ENCODE data around the gene RGS5.

The RGS5 gene

GRCh38 chr1:163227126-163227525, 24.4 kb upstream of the RGS5 start:
- Histone ChIP-seq H3K4me1 (ENCODE audit: control insufficient read depth in 5 of 5, insufficient read depth in 5 of 5, low read length in 5 of 5) (no peaks in the 10 kb centered on the region), H3K36me3 (ENCODE audit: control insufficient read depth in 5 of 5, insufficient read depth in 5 of 5, low read length in 5 of 5) (no peaks in the 10 kb centered on the region), H3K9me3 (ENCODE audit: control insufficient read depth in 5 of 5, low read length in 5 of 5) (no peaks in the 10 kb centered on the region), H3K27ac (ENCODE audit: low read depth, low read length) (no peak overlapping the region), H3K4me3 (ENCODE audit: low read depth in 1 of 5, low read length in 5 of 5) (no peak overlapping the region), H3K9ac (ENCODE audit: low read length in 5 of 5) (no peak overlapping the region), H3K27me3 (ENCODE audit: control insufficient read depth in 5 of 5, insufficient read depth in 4 of 5, low read length in 5 of 5) (no peaks in the 10 kb centered on the region)

GRCh38 chr1:163213626-163214025, 10.9 kb upstream of the RGS5 start:
- H3K4me1 ChIP-seq (ENCODE audit: control insufficient read depth in 5 of 5, insufficient read depth in 5 of 5, low read length in 5 of 5): no peaks in the 10 kb centered on the region
- H3K36me3 ChIP-seq (ENCODE audit: control insufficient read depth in 5 of 5, insufficient read depth in 5 of 5, low read length in 5 of 5): no peaks in the 10 kb centered on the region
- no peaks in the 10 kb centered on the region for H3K9me3 ChIP-seq (ENCODE audit: control insufficient read depth in 5 of 5, low read length in 5 of 5)
- H3K9ac ChIP-seq (ENCODE audit: low read length in 5 of 5): no peak overlapping the region
- no peak overlapping the region for H3K4me3 ChIP-seq (ENCODE audit: low read depth in 1 of 5, low read length in 5 of 5)
- no peak overlapping the region for H3K27ac ChIP-seq (ENCODE audit: low read depth, low read length)
- no peaks in the 10 kb centered on the region for H3K27me3 ChIP-seq (ENCODE audit: control insufficient read depth in 5 of 5, insufficient read depth in 4 of 5, low read length in 5 of 5)

- Histone ChIP-seq H3K9me3 (ENCODE audit: control insufficient read depth in 5 of 5, low read length in 5 of 5) (no peaks in the 10 kb centered on the region), H3K4me1 (ENCODE audit: control insufficient read depth in 5 of 5, insufficient read depth in 5 of 5, low read length in 5 of 5) (no peaks in the 10 kb centered on the region), H3K9ac (ENCODE audit: low read length in 5 of 5) (no peak overlapping the region), H3K4me3 (ENCODE audit: low read depth in 1 of 5, low read length in 5 of 5) (no peak overlapping the region), H3K27ac (ENCODE audit: low read depth, low read length) (no peak overlapping the region), H3K27me3 (ENCODE audit: control insufficient read depth in 5 of 5, insufficient read depth in 4 of 5, low read length in 5 of 5) (no peaks in the 10 kb centered on the region), H3K36me3 (ENCODE audit: control insufficient read depth in 5 of 5, insufficient read depth in 5 of 5, low read length in 5 of 5) (no peaks in the 10 kb centered on the region)
Observed at GRCh38 chr1:163211667-163212066, 9.0 kb upstream of the RGS5 start.

- no peaks in the 10 kb centered on the region for H3K9me3 ChIP-seq (ENCODE audit: control insufficient read depth in 5 of 5, low read length in 5 of 5)
- H3K27ac ChIP-seq (ENCODE audit: low read depth, low read length): no peak overlapping the region
- H3K4me1 ChIP-seq (ENCODE audit: control insufficient read depth in 5 of 5, insufficient read depth in 5 of 5, low read length in 5 of 5): no peaks in the 10 kb centered on the region
- no peaks in the 10 kb centered on the region for H3K36me3 ChIP-seq (ENCODE audit: control insufficient read depth in 5 of 5, insufficient read depth in 5 of 5, low read length in 5 of 5)
- H3K27me3 ChIP-seq (ENCODE audit: control insufficient read depth in 5 of 5, insufficient read depth in 4 of 5, low read length in 5 of 5): no peaks in the 10 kb centered on the region
- no peak overlapping the region for H3K4me3 ChIP-seq (ENCODE audit: low read depth in 1 of 5, low read length in 5 of 5)
- no peak overlapping the region for H3K9ac ChIP-seq (ENCODE audit: low read length in 5 of 5)
Observed at GRCh38 chr1:163205513-163205912, 2.8 kb upstream of the RGS5 start.

- Histone ChIP-seq H3K9ac (ENCODE audit: low read length in 5 of 5) (no peak overlapping the region), H3K36me3 (ENCODE audit: control insufficient read depth in 5 of 5, insufficient read depth in 5 of 5, low read length in 5 of 5) (no peaks in the 10 kb centered on the region), H3K9me3 (ENCODE audit: control insufficient read depth in 5 of 5, low read length in 5 of 5) (no peaks in the 10 kb centered on the region), H3K27me3 (ENCODE audit: control insufficient read depth in 5 of 5, insufficient read depth in 4 of 5, low read length in 5 of 5) (no peaks in the 10 kb centered on the region), H3K4me3 (ENCODE audit: low read depth in 1 of 5, low read length in 5 of 5) (no peak overlapping the region), H3K27ac (ENCODE audit: low read depth, low read length) (no peak overlapping the region), H3K4me1 (ENCODE audit: control insufficient read depth in 5 of 5, insufficient read depth in 5 of 5, low read length in 5 of 5) (no peaks in the 10 kb centered on the region)
Observed at GRCh38 chr1:163203561-163203960, 845 bp upstream of the RGS5 start.

- H3K4me3 ChIP-seq (ENCODE audit: low read depth in 1 of 5, low read length in 5 of 5): peak overlapping the region in 3 of 5 donors; percentile 34 to 52 (median 41)
- H3K9me3 ChIP-seq (ENCODE audit: control insufficient read depth in 5 of 5, low read length in 5 of 5): no peaks in the 10 kb centered on the region
- H3K4me1 ChIP-seq (ENCODE audit: control insufficient read depth in 5 of 5, insufficient read depth in 5 of 5, low read length in 5 of 5): no peaks in the 10 kb centered on the region
- H3K36me3 ChIP-seq (ENCODE audit: control insufficient read depth in 5 of 5, insufficient read depth in 5 of 5, low read length in 5 of 5): no peaks in the 10 kb centered on the region
- H3K27me3 ChIP-seq (ENCODE audit: control insufficient read depth in 5 of 5, insufficient read depth in 4 of 5, low read length in 5 of 5): no peaks in the 10 kb centered on the region
- H3K9ac ChIP-seq (ENCODE audit: low read length in 5 of 5): no peak overlapping the region
- no peak overlapping the region for H3K27ac ChIP-seq (ENCODE audit: low read depth, low read length)
Observed at GRCh38 chr1:163201906-163202305, 810 bp downstream of the RGS5 start.

GRCh38 chr1:163197022-163197421, 5.7 kb downstream of the RGS5 start:
- Histone ChIP-seq H3K27ac (ENCODE audit: low read depth, low read length) (no peak overlapping the region), H3K36me3 (ENCODE audit: control insufficient read depth in 5 of 5, insufficient read depth in 5 of 5, low read length in 5 of 5) (no peaks in the 10 kb centered on the region), H3K9me3 (ENCODE audit: control insufficient read depth in 5 of 5, low read length in 5 of 5) (no peaks in the 10 kb centered on the region), H3K27me3 (ENCODE audit: control insufficient read depth in 5 of 5, insufficient read depth in 4 of 5, low read length in 5 of 5) (no peaks in the 10 kb centered on the region), H3K4me3 (ENCODE audit: low read depth in 1 of 5, low read length in 5 of 5) (no peak overlapping the region), H3K9ac (ENCODE audit: low read length in 5 of 5) (no peak overlapping the region), H3K4me1 (ENCODE audit: control insufficient read depth in 5 of 5, insufficient read depth in 5 of 5, low read length in 5 of 5) (peaks cover 0 to 21% (median 0%) of the 10 kb centered on the region in 5 donors)

GRCh38 chr1:163196449-163196787, 6.3 kb downstream of the RGS5 start:
- H3K27ac ChIP-seq (ENCODE audit: low read depth, low read length): no peak overlapping the region
- no peak overlapping the region for H3K9ac ChIP-seq (ENCODE audit: low read length in 5 of 5)
- no peak overlapping the region for H3K4me3 ChIP-seq (ENCODE audit: low read depth in 1 of 5, low read length in 5 of 5)
- no peaks in the 10 kb centered on the region for H3K27me3 ChIP-seq (ENCODE audit: control insufficient read depth in 5 of 5, insufficient read depth in 4 of 5, low read length in 5 of 5)
- H3K4me1 ChIP-seq (ENCODE audit: control insufficient read depth in 5 of 5, insufficient read depth in 5 of 5, low read length in 5 of 5): peaks cover 0 to 23% (median 0%) of the 10 kb centered on the region in 5 donors
- H3K36me3 ChIP-seq (ENCODE audit: control insufficient read depth in 5 of 5, insufficient read depth in 5 of 5, low read length in 5 of 5): no peaks in the 10 kb centered on the region
- H3K9me3 ChIP-seq (ENCODE audit: control insufficient read depth in 5 of 5, low read length in 5 of 5): no peaks in the 10 kb centered on the region

GRCh38 chr1:163195728-163196448, 6.8 kb downstream of the RGS5 start:
- no peak overlapping the region for H3K4me3 ChIP-seq (ENCODE audit: low read depth in 1 of 5, low read length in 5 of 5)
- H3K9me3 ChIP-seq (ENCODE audit: control insufficient read depth in 5 of 5, low read length in 5 of 5): no peaks in the 10 kb centered on the region
- H3K27ac ChIP-seq (ENCODE audit: low read depth, low read length): no peak overlapping the region
- H3K9ac ChIP-seq (ENCODE audit: low read length in 5 of 5): no peak overlapping the region
- no peaks in the 10 kb centered on the region for H3K27me3 ChIP-seq (ENCODE audit: control insufficient read depth in 5 of 5, insufficient read depth in 4 of 5, low read length in 5 of 5)
- H3K36me3 ChIP-seq (ENCODE audit: control insufficient read depth in 5 of 5, insufficient read depth in 5 of 5, low read length in 5 of 5): no peaks in the 10 kb centered on the region
- H3K4me1 ChIP-seq (ENCODE audit: control insufficient read depth in 5 of 5, insufficient read depth in 5 of 5, low read length in 5 of 5): peaks cover 0 to 23% (median 0%) of the 10 kb centered on the region in 5 donors

GRCh38 chr1:163191301-163191700, 11.4 kb downstream of the RGS5 start:
- Histone ChIP-seq H3K27me3 (ENCODE audit: control insufficient read depth in 5 of 5, insufficient read depth in 4 of 5, low read length in 5 of 5) (no peaks in the 10 kb centered on the region), H3K27ac (ENCODE audit: low read depth, low read length) (no peak overlapping the region), H3K4me3 (ENCODE audit: low read depth in 1 of 5, low read length in 5 of 5) (no peak overlapping the region)

More at GRCh38 chr1:163191301-163191700, 11.4 kb downstream of the RGS5 start:
- no peak overlapping the region for H3K9ac ChIP-seq (ENCODE audit: low read length in 5 of 5)
- H3K4me1 ChIP-seq (ENCODE audit: control insufficient read depth in 5 of 5, insufficient read depth in 5 of 5, low read length in 5 of 5): peaks cover 0 to 18% (median 0%) of the 10 kb centered on the region in 5 donors
- H3K9me3 ChIP-seq (ENCODE audit: control insufficient read depth in 5 of 5, low read length in 5 of 5): no peaks in the 10 kb centered on the region
- no peaks in the 10 kb centered on the region for H3K36me3 ChIP-seq (ENCODE audit: control insufficient read depth in 5 of 5, insufficient read depth in 5 of 5, low read length in 5 of 5)

Data from subcutaneous abdominal adipose tissue (tissue), 5 donors.